ENCODE measurements around the gene HSD17B14.
A peak's percentile ranks its signal among the peaks of the same experiment; 100 is the strongest.

GRCh38 chr19:48878196-48879024 lies 42.1 kb upstream of the HSD17B14 start:
- peak; percentile 88 for TF ChIP-seq MEF2A (IDR thresholded peaks at IDR 0.05; ENCODE audit: control insufficient read depth, low read depth, low read length)
- TF ChIP-seq CTCF (IDR thresholded peaks at IDR 0.05 in 2 of 3, conservative IDR thresholded peaks at IDR 0.05 in 1 of 3; ENCODE audit: insufficient read depth in 2 of 3, low read depth in 1 of 3, low read length in 3 of 3), result no peak
- no peak for TF ChIP-seq UBTF (IDR thresholded peaks at IDR 0.05; ENCODE audit: borderline replicate concordance in 1 of 2, low read depth in 2 of 2, low read length in 2 of 2)
- peak; percentile 77 for TF ChIP-seq POLR2A (conservative IDR thresholded peaks at IDR 0.05)
- TF ChIP-seq POLR2AphosphoS5 (IDR thresholded peaks at IDR 0.05; ENCODE audit: control insufficient read depth, insufficient read depth, low read depth, low read length), result peak; percentile 99
- TF ChIP-seq MYNN (IDR thresholded peaks at IDR 0.05), result peak; percentile 89
- TF ChIP-seq MYNN (CRISPR knock-in tag; IDR thresholded peaks at IDR 0.05), result no peak
- TF ChIP-seq EZH2 (IDR thresholded peaks at IDR 0.05; ENCODE audit: borderline replicate concordance, low read depth, low read length), result no peak; the same call in 1 of the 2 replicates

Data from K562 (cell line).